AG04450 (cell line): Measurements from ENCODE around the gene MAGED4B. TPM values are rescaled to one million over a fixed set of nuclear protein-coding genes. Genes with fewer than 3 reads are reported as not detected.
"Not testable (repeated sequence)": the region's sequence is repeated elsewhere in the genome, so short reads cannot be mapped to it uniquely, and the experiment has no call there.

Experiments used
- CTCF ChIA-PET: fragments of 300-600, 350-600 bp; formaldehyde crosslinking; extraction: SDS; loops from one replicate; lab custom pipeline; 2022; ENCODE audit warnings: antibody characterized with exemption, inconsistent platforms; lab: Charles Lee
- POLR2A ChIA-PET: fragments of 350-600 bp; formaldehyde crosslinking; extraction: SDS; loops from one replicate; lab custom pipeline; 2021; ENCODE audit warnings: antibody characterized with exemption, inconsistent platforms; lab: Yijun Ruan, JAX
- DNase-seq: peaks from one replicate; pipeline ENCODE4 v3.0.0-alpha.2; 2011; ENCODE audit warnings: low read depth, low spot score
- H3K27ac ChIP-seq: one replicate; pipeline ENCODE4 v1.5.1; 2012; ENCODE audit warnings: low read depth, low read length, control low read depth
- H3K27me3 ChIP-seq: one replicate; pipeline ENCODE4 v1.6.0; 2012; ENCODE audit warnings: low read length; ENCODE audit not compliant: control insufficient read depth, insufficient read depth
- H3K4me3 ChIP-seq: 2 replicates; pipeline ENCODE4 v1.5.1; 2011; ENCODE audit warnings: mild to moderate bottlenecking, low read depth, low read length, control low read depth
- H3K9me3 ChIP-seq: 2 replicates; pipeline ENCODE4 v1.5.1; 2012; ENCODE audit warnings: low read length; ENCODE audit not compliant: control insufficient read depth, insufficient read depth
- CTCF ChIP-seq: IDR thresholded peaks from 2 replicates; pipeline ENCODE4 v1.5.1; 2011; ENCODE audit warnings: low read depth, low read length, control low read depth, inconsistent platforms
- polyA minus RNA-seq: library from RNA; depleted of rRNA, polyadenylated mRNA; stranded (reverse); fragments of >200 nt; gene quantifications from 2 replicates; pipeline ENCODE4 v1.2.3, GENCODE V29; 2011; rRNA and poly(A)+ RNA removed
- polyA plus RNA-seq: library from polyadenylated mRNA; depleted of rRNA; stranded (reverse); fragments of >200 nt; gene quantifications from 2 replicates; pipeline ENCODE4 v1.2.3, GENCODE V29; 2011; rRNA removed

MAGED4B gene, protein sequence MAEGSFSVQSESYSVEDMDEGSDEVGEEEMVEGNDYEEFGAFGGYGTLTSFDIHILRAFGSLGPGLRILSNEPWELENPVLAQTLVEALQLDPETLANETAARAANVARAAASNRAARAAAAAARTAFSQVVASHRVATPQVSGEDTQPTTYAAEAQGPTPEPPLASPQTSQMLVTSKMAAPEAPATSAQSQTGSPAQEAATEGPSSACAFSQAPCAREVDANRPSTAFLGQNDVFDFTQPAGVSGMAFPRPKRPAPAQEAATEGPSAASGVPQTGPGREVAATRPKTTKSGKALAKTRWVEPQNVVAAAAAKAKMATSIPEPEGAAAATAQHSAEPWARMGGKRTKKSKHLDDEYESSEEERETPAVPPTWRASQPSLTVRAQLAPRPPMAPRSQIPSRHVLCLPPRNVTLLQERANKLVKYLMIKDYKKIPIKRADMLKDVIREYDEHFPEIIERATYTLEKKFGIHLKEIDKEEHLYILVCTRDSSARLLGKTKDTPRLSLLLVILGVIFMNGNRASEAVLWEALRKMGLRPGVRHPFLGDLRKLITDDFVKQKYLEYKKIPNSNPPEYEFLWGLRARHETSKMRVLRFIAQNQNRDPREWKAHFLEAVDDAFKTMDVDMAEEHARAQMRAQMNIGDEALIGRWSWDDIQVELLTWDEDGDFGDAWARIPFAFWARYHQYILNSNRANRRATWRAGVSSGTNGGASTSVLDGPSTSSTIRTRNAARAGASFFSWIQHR
- polyA plus RNA-seq (58.6 and 79.6 TPM in 2 replicates), polyA minus RNA-seq (55.2 and 104 TPM in 2 replicates)

DNA sequence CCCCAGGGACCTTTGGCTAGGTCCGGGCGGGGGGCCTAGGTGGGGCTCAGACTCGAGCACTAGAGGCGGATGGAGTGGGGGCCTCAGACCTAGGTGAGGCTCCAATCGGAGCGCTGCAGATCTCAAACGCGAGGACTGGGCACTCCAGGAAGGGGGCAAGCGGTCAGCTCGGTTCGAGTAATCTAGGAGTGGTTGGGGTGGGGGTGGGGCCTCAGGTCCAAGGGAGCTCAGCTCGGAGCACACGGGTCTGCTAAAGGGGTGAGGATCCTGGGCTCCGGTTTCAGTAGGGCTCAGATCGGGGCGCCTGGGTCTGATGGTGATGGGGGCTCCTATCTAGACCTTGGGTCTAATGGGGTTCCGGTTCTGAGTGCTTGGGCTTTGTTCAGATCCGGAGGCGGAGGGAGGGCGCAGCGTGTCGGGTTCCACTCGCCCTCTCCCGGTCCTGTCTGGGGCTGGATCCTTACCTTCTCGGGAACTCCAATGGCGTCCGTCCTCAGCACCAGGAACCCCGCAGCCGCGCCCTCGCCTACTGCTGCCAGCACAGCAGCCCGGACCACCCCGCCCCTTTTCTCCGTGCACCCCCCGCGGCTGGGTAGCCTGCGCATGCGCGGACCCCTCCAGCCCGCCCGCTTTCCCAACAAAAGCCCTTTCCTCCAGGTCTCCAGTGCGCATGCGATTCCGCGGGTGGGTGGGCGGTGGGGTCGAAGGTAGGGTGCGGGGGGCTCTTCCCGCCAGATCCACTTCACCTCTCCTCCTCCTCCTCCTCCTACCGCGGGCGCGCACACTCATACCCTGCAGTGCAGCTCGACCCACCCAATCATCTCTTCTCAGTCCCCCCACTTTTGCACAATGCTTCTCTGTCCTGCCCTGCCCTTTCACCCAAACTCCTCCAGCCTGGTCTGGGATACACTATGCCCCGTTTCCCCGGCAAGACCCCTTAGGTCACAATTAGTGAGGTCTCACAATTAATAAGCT, at the start of gene MAGED4B:
Gene MAGED4B, minus strand, starts transcription at position 518 of the 975 bp plus-strand sequence. CDS start 1,011 bp downstream, outside the sequence.
- CTCF ChIA-PET, result not testable (repeated sequence)

DNA sequence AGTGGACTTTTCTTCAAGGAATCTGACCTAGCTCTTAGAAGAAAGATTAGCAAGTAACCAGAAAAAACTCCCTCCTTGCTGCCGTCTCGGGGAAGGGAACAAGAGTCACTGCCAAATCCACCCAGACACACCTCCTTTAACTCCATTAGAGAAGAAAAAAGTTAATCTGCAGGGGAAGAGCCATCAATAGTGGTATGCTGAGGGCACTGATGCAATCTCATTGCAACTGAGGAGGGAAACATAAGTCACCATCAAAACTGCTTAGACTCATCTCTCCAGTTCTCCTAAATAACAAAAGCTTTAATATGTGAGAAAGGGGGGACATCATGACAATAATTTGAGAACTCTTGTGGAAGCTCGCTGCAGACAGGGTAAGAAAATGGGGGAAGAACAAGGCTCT, 49.3 kb upstream of the MAGED4B start:
- H3K27ac ChIP-seq, result no peak overlapping the region
- H3K4me3 ChIP-seq, result no peak overlapping the region
- no peak for TF ChIP-seq CTCF
- H3K9me3 ChIP-seq, result no peaks in the 10 kb centered on the region
- ChIA-PET POLR2A (no interaction called here), CTCF (no interaction called here)
- no peaks in the 10 kb centered on the region for H3K27me3 ChIP-seq
- DNase-seq, result no peak

More for the DNA sequence above, at the start of gene MAGED4B:
- H3K4me3 ChIP-seq, H3K27me3 ChIP-seq, H3K9me3 ChIP-seq, POLR2A ChIA-PET, H3K27ac ChIP-seq, DNase-seq: not testable (repeated sequence)

- no peak for DNase-seq
- no peak for TF ChIP-seq CTCF
- CTCF ChIA-PET, result no interaction called here
Measured at GRCh38 chrX:52082578-52082977, 13.6 kb upstream of the MAGED4B start.

GRCh38 chrX:52078131-52078530, 9.1 kb upstream of the MAGED4B start:
- H3K27ac ChIP-seq, result no peak overlapping the region
- ChIA-PET CTCF (no interaction called here), POLR2A (no interaction called here)
- H3K4me3 ChIP-seq, result no peak overlapping the region
- TF ChIP-seq CTCF, result no peak
- no peaks in the 10 kb centered on the region for H3K9me3 ChIP-seq
- no peak for DNase-seq
- H3K27me3 ChIP-seq, result peaks cover 3% of the 10 kb centered on the region

More at GRCh38 chrX:52082578-52082977, 13.6 kb upstream of the MAGED4B start:
- no peak overlapping the region for H3K4me3 ChIP-seq
- H3K27ac ChIP-seq, result no peak overlapping the region
- POLR2A ChIA-PET, result no interaction called here
- peaks cover 3% of the 10 kb centered on the region for H3K27me3 ChIP-seq
- no peaks in the 10 kb centered on the region for H3K9me3 ChIP-seq

DNA sequence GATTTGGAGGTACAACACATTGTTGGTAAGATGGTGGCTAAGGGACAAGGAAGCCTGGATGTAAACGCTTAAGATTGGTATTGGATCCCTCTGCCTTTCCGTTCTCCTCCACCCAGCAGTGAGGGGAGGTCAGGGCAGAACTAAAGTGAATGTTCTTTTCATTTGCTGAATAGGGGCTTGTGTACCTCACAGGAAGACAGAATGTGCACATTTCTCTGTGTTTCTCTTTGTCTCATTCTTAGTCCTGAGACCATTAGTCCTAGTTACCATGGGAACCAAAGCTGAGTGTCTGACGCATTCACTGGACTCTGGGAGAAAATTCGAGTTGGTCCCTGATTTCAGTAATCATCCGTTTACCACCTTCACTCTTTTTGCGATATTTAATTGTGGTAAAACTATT, 26.7 kb downstream of the MAGED4B start:
- POLR2A ChIA-PET, H3K27me3 ChIP-seq, H3K4me3 ChIP-seq, H3K9me3 ChIP-seq, CTCF ChIA-PET, DNase-seq, H3K27ac ChIP-seq: not testable (repeated sequence)
